HG02571 (cell line): Measurements from ENCODE around the gene ATF5.
"Not testable (repeated sequence)": the region's sequence is repeated elsewhere in the genome, so short reads cannot be mapped to it uniquely, and the experiment has no call there.

Experiments used
- ATAC-seq: cut with Tn5 transposase; IDR thresholded peaks from one replicate; pipeline ENCODE4 v1.9.1; 2021; ENCODE audit warnings: mild to moderate bottlenecking, moderate library complexity; ENCODE audit not compliant: unreplicated experiment

ATF5 gene

GRCh38 chr19:49921871-49922795, 6.9 kb upstream of the ATF5 start:
- no peak for ATAC-seq

- no peak for ATAC-seq
Observed at GRCh38 chr19:49923055-49924003, 5.7 kb upstream of the ATF5 start.

DNA sequence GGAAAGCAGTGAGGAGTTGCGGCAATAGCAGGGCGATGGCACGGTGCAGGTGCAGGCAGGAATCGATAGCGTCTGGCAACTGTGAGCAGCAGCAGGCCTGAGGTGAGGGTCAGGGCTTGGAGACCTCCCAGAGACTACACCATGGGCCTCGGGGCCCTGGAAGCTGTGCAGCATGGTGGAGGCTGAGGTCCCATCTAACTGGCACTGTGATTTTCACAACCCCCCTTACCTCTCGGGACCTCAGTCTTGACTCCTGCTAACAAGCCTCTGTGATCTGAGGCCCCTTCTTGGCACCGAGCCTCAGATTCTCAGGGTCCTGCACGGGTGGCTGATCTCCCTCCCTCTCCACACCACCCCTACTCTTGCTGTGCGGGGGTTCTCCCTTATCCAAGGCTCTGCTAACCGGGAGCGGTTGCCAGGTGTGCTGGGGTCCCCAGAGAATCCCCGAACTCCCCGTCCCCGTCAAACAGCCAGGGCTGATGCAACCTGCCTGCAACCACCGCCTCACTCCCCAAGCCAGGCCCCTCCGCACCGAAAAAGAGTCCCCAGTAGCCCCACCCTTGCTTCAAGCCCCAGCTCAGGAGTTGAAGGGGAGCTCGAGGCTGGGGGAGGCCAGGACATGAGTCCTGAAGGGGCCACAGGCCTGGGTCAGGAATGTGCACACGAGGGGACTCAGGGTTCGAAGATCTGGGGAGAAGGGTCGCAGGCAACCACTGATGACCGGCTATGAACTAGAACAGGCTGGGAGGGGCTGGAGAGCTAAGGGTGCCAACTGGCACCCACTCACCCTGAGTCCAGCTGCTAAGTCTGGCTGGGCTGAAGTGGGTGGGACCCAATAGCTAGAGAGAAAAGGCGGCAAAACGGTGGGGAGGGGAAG, 4.8 kb upstream of the ATF5 start:
- no peak for ATAC-seq

- not testable (repeated sequence) for ATAC-seq
Observed at GRCh38 chr19:49924881-49925210, 4.2 kb upstream of the ATF5 start.

DNA sequence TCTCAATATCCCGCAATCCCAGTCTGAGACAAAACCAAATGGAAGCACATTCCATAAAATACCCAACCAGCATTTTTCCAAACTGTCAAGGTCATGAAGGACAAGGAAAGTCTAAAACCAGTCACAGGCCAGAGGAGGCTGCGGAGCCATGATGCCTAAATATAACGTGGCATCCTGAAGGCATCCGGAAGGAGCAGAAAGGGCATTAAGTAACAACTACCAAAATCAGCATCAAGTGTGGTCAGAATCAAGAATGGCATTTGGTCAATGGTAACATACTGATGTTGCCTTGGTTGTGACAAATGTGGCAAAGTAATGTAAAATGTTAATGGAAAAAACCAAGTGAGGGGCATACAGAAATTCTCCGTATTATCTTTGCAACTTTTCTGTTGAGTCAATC, 3.5 kb upstream of the ATF5 start:
- ATAC-seq = no peak

DNA sequence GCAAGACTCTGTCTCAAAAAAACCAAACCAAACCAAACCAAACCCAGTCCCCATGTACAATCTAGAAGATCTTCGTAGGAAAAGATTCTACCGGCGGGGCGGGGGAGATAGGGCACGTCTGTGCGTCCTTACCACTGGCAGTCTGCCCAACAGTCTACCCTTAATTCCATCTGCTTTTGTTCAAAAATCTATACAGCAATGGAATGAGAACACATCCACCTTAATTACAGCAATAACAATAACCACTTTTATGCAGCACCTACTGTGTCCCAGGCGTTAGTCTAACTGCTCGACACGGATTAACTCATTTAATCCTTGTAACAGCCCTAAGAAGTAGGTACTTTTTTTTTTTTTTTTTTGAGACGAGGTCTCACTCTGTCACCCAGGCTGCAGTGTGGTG, 2.5 kb upstream of the ATF5 start:
- no peak for ATAC-seq

- no peak for ATAC-seq
Observed at GRCh38 chr19:49927526-49928264, 1.3 kb upstream of the ATF5 start.

DNA sequence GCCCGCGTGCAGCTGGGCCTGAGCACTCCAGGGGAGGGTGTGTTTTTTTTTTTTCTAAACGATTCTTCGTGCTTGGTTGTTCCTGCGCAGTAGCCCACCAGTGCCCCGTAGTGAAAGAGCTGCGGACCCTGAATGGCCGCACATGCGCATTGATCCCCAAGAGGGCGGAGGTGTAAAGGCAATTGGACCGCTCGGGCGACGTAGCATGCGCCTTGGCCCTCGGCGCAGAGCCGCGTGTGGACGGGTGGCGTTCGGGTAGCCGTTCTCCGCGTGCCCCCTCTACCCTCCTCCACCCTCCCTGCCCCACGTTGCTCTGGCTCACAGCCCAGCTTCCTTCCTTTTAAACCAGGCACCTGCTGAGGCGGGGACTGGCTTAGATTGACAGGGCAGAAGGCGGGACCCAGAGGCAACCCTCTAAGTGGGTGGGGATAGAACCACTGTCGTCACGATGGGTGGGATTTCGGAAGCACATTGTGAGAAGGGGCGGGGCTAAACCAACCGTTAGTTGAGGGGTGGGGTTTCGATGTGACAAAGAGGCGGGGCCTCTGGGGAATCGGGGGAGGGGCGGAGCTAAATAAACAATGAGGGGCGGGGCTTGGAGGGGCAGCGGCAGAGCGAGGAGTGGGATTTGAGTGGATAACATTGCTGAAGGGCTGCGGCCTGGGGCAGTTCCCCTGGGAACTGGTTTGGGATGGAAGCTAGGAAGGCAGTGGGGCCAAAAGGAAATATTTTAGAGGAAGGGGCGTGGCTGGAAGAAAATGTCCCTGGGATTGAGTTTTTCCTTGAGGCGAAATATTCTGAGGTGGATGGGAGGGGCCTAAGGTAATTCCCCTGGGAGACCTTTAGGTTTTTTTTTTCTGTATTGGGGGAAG, 842 bp downstream of the ATF5 start:
- peak; percentile 40 for ATAC-seq

DNA sequence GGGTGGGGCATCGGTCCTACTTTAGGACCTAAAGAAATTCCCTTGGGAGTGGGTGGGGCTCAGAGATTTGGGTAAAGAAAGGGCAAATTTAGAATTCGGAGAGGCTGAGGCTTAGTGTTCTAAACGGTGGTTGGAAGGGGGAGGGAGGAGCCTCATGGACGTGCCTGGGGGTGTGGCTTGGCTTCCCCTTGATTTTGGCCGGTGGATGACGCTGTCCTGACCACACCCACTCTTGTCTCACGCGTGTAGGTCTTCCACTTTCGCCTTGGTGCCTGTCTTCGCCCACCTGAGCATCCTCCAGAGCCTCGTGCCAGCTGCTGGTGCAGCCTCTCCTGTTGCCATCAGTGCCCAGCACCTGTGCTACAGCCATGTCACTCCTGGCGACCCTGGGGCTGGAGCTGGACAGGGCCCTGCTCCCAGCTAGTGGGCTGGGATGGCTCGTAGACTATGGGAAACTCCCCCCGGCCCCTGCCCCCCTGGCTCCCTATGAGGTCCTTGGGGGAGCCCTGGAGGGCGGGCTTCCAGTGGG, 1.5 kb downstream of the ATF5 start:
- no peak for ATAC-seq

DNA sequence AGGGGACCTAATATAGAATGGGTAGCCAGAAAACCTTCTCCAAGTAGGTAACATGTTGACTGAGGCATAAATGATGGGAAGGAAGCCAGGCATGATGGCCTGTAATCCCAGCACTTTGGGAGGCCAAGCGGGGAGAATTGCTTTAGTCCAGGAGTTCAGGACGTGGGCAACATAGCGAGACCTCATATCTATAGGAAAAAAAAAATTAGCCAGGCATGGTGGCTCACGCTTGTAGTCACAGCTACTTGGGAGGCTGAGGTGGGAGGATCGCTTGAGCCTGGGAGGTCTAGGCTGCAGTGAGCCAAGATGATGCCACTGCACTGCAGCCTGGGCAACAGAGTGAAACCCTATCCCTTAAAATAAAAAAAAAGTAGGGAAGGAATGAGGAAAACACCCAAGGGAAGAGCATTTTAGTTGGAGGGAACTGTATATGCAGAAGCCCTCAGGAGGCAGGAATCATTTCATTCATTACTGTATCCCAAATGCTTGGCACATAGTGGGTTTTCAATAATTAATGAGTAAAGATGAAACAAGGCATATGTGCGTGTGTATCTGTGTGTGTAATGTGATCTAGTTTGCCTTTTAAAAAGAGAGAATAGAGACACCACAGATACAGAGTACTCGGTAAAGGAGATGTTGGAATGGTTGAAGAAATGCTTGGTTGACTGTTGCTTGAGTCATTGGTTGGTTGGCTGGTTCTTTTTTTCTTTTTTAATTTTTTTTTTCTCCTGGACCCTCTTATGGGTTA, 2.5 kb downstream of the ATF5 start:
- no peak for ATAC-seq

GRCh38 chr19:49932041-49932451, 3.0 kb downstream of the ATF5 start:
- no peak for ATAC-seq

GRCh38 chr19:49932731-49933131, 3.7 kb downstream of the ATF5 start:
- ATAC-seq = no peak

- ATAC-seq = no peak
Observed at GRCh38 chr19:49933643-49934042, 4.6 kb downstream of the ATF5 start.

- ATAC-seq = no peak
Observed at GRCh38 chr19:49936549-49936948, 7.5 kb downstream of the ATF5 start.

DNA sequence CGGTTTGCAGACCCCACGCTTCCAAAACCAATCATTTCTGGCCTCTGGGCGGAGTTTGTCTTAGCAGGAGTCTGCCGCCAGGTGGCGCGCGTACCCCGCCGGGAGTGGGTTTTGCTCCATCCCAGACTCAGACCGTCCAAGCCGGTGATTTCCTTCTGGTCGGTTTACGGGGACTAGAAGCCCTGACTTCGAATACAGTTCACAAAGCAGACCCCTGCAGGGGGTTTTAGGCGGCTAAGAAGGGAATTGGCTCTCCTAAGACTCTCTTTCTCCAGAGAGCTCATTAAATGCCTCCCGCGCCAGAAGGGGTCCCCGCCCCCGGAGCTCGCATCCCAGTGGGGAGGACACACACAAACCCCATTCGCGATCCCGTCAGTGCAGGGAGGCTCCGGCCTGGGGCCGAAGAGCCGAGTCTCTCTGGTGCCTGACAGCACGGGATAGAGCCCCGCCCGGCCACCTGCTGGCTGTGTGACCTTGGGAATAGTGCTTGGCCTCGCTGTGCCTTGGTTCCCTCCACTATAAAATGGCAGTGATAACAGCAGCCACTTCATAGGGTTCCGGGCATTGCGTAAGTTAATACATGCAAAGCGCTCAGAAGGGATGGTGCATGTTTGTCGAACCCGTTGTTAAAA, 8.9 kb downstream of the ATF5 start:
- no peak for ATAC-seq

GRCh38 chr19:49938662-49939061, 9.7 kb downstream of the ATF5 start:
- ATAC-seq = no peak

- no peak for ATAC-seq
Observed at GRCh38 chr19:49939721-49940481, 10.9 kb downstream of the ATF5 start.
